HEK293T (cell line): Measurements from ENCODE around the gene L3MBTL4.

Experiments
- ARNT ChIP-seq: fragments of 450-650 bp; IDR thresholded peaks from 2 replicates; pipeline ENCODE4 v1.6.1; 2017; ENCODE audit warnings: mild to moderate bottlenecking
- BHLHE40 ChIP-seq: fragments of 450-650 bp; IDR thresholded peaks from 2 replicates; pipeline ENCODE4 v1.6.1; 2016; ENCODE audit warnings: mild to moderate bottlenecking, moderate library complexity, borderline replicate concordance
- FOXK2 ChIP-seq: fragments of 450-650 bp; IDR thresholded peaks from 2 replicates; pipeline ENCODE4 v1.6.1; 2016; ENCODE audit warnings: mild to moderate bottlenecking
- FOXM1 ChIP-seq: fragments of 450-650 bp; IDR thresholded peaks from 2 replicates; pipeline ENCODE4 v1.6.1; 2017; ENCODE audit warnings: mild to moderate bottlenecking, borderline replicate concordance
- NFRKB ChIP-seq: fragments of 450-650 bp; IDR thresholded peaks from 2 replicates; pipeline ENCODE4 v1.6.1; 2016; ENCODE audit warnings: mild to moderate bottlenecking, moderate library complexity
- SP1 ChIP-seq: fragments of 450-650 bp; IDR thresholded peaks from 2 replicates; pipeline ENCODE4 v1.6.1; 2017
- ZNF384 ChIP-seq: fragments of 450-650 bp; IDR thresholded peaks from 2 replicates; pipeline ENCODE4 v1.6.1; 2016

DNA sequence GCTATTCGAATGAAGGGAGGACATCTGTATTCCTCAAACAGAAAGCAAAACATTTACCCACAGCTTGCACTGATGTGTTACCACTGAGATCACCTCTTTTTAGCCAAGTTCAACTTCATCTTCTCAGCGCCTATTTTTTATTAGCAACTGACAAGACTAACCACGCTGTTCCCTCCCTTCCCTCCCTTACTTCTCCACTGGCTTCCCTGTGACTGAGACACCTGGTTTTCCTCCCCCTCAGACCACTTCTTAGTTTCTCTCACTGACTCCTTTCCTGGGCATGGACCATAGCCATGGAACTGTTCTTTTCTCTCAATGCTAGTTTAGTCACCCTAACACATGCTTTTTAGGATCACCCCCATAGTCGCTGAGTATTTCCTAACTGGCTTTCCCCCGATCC lies 3.3 kb downstream of the L3MBTL4 start:
- no peak for TF ChIP-seq FOXM1
- no peak for TF ChIP-seq BHLHE40
- TF ChIP-seq ZNF384: no peak
- TF ChIP-seq FOXK2: no peak
- TF ChIP-seq ARNT: no peak
- TF ChIP-seq SP1: no peak
- TF ChIP-seq NFRKB: no peak
